Gastrocnemius medialis (tissue), 4 donors: Measurements from ENCODE around the gene MILR1. TPM values are rescaled to one million over a fixed set of nuclear protein-coding genes. Genes with fewer than 3 reads are reported as not detected.
"Not testable (repeated sequence)": the region's sequence is repeated elsewhere in the genome, so short reads cannot be mapped to it uniquely, and the experiment has no call there.

Source experiments
- ATAC-seq, 2 donors: fragments of 150-250 bp; one replicate each; pipeline ENCODE4 v1.9.1; 2016
- DNase-seq, 2 donors: peaks; one replicate each; pipeline ENCODE4 v3.0.0-alpha.2; 2019
- H3K27ac ChIP-seq, 4 donors: fragments of 200-600 bp; sonication (generic); 1 replicate in 1 of 4; 2 replicates in 3 of 4; pipeline ENCODE4 v1.5.1; 2016 to 2018; ENCODE audit warnings: mild to moderate bottlenecking in 2 of 4, moderate library complexity in 1 of 4
- H3K27me3 ChIP-seq, 3 donors: fragments of 200-600 bp; sonication (generic) in 2 of 3; 1 replicate in 1 of 3; 2 replicates in 2 of 3; pipeline versions ENCODE4 v1.5.1 to v1.6.0; 2016 to 2019; ENCODE audit warnings: mild to moderate bottlenecking in 1 of 3, moderate library complexity in 1 of 3
- H3K36me3 ChIP-seq, 2 donors: fragments of 200-600 bp; sonication (generic) in 1 of 2; one replicate each; pipeline ENCODE4 v1.5.1; 2017 to 2018
- H3K4me1 ChIP-seq, 2 donors: fragments of 200-600 bp; sonication (generic) in 1 of 2; one replicate each; pipeline ENCODE4 v1.5.1; 2016 to 2017; ENCODE audit warnings: mild to moderate bottlenecking in 2 of 2
- H3K4me3 ChIP-seq, 4 donors: fragments of 200-600 bp; sonication (generic) in 3 of 4; 1 replicate in 1 of 4; 2 replicates in 3 of 4; pipeline ENCODE4 v1.5.1; 2016 to 2019; ENCODE audit warnings: mild to moderate bottlenecking in 2 of 4
- H3K9me3 ChIP-seq, 3 donors: fragments of 200-600 bp; sonication (generic) in 2 of 3; 1 replicate in 1 of 3; 2 replicates in 2 of 3; pipeline ENCODE4 v1.5.1; 2016 to 2019
- CTCF ChIP-seq, 5 experiments: fragments of 450-650 bp in 3 of 5; fragments of 200-600 bp in 2 of 5; sonication (generic) in 2 of 5; IDR thresholded peaks in 4 of 5; conservative IDR thresholded peaks in 1 of 5; 1 replicate in 4 of 5; 2 replicates in 1 of 5; pipeline ENCODE4 v1.5.1; 2016 to 2019; ENCODE audit warnings: antibody characterized with exemption in 5 of 5, mild to moderate bottlenecking in 3 of 5, moderate library complexity in 3 of 5
- POLR2A ChIP-seq, 2 donors: fragments of 450-650 bp; IDR thresholded peaks; one replicate each; pipeline ENCODE4 v1.6.1; 2017; ENCODE audit warnings: antibody characterized with exemption in 2 of 2, mild to moderate bottlenecking in 2 of 2, moderate library complexity in 2 of 2
- in situ Hi-C, 4 donors: fragments of 200-750 bp; cut with MboI; loops; one replicate each; pipeline versions ENCODE4 v1.15.0 to v1.8.0; 2017; ENCODE audit warnings: low sequenced_read_pairs in 4 of 4
- intact Hi-C: fragments of 100-400 bp; cut with DNase I; formaldehyde crosslinking; loops from one replicate; pipeline ENCODE4 v1.15.1; 2023; ENCODE audit warnings: low total_unique reads
- total RNA-seq, 4 donors: library from RNA; depleted of rRNA; stranded (reverse); fragments of >200 nt; gene quantifications; one replicate each; pipeline versions ENCODE4 v1.1.0 to v1.2.3, GENCODE V29; 2016

MILR1 gene
- total RNA-seq, 4 donors from 2014 or later, result 0.76 to 3.3 (median 2.2) TPM; not detected in 1

- TF ChIP-seq POLR2A (IDR thresholded peaks at IDR 0.05) (no peak), CTCF (IDR thresholded peaks at IDR 0.05 in 4 of 5, conservative IDR thresholded peaks at IDR 0.05 in 1 of 5) (no peak)
- Histone ChIP-seq H3K36me3 (no peaks in the 10 kb centered on the region), H3K9me3 (no peaks in the 10 kb centered on the region), H3K27me3 (peaks cover 0 to 5% (median 0%) of the 10 kb centered on the region in 3 donors), H3K27ac (no peak overlapping the region), H3K4me1 (no peaks in the 10 kb centered on the region), H3K4me3 (no peak overlapping the region)
- ATAC-seq (no peak), DNase-seq (no peak)
- intact Hi-C loops (no loop called here), in situ Hi-C loops (loop anchor here in 1 of 4 donors (25.0 kb wide), 1 partner anchor 519 kb away; the partner anchor contains the start of genes CSHL1 and GH1)
These were observed 17.4 kb upstream of the MILR1 start for GRCh38 chr17:64431534-64431933.

- in situ Hi-C loops (loop anchor here in 1 of 4 donors (25.0 kb wide), 1 partner anchor 526 kb away; the partner anchor contains the start of genes CSHL1 and GH1), intact Hi-C loops (no loop called here)
- no peaks in the 10 kb centered on the region for H3K36me3 ChIP-seq
- H3K27me3 ChIP-seq, result no peaks in the 10 kb centered on the region
- H3K9me3 ChIP-seq, result peaks cover 0 to 8% (median 0%) of the 10 kb centered on the region in 3 donors
- no peak overlapping the region for H3K27ac ChIP-seq
- DNase-seq (no peak), ATAC-seq (no peak)
- no peak for TF ChIP-seq POLR2A (IDR thresholded peaks at IDR 0.05)
- TF ChIP-seq CTCF (IDR thresholded peaks at IDR 0.05 in 4 of 5, conservative IDR thresholded peaks at IDR 0.05 in 1 of 5), result no peak
- no peak overlapping the region for H3K4me3 ChIP-seq
- H3K4me1 ChIP-seq, result no peaks in the 10 kb centered on the region
These were observed 10.9 kb upstream of the MILR1 start for GRCh38 chr17:64437944-64438525.

- H3K27ac ChIP-seq, intact Hi-C loops, H3K27me3 ChIP-seq, H3K4me1 ChIP-seq, DNase-seq, ATAC-seq, H3K4me3 ChIP-seq, H3K36me3 ChIP-seq, H3K9me3 ChIP-seq: not testable (repeated sequence)
- in situ Hi-C loops, result loop anchor here in 1 of 4 donors (25.0 kb wide), 1 partner anchor 527 kb away; the partner anchor contains the start of genes CSHL1 and GH1
These were observed 9.4 kb upstream of the MILR1 start for GRCh38 chr17:64439521-64439920.

GRCh38 chr17:64439956-64440355 lies 9.0 kb upstream of the MILR1 start:
- intact Hi-C loops, result no loop called here
- H3K4me1 ChIP-seq, result no peaks in the 10 kb centered on the region
- no peak overlapping the region for H3K27ac ChIP-seq
- DNase-seq (no peak), ATAC-seq (no peak)
- no peaks in the 10 kb centered on the region for H3K36me3 ChIP-seq
- H3K4me3 ChIP-seq, result no peak overlapping the region
- H3K9me3 ChIP-seq, result peaks cover 0 to 8% (median 0%) of the 10 kb centered on the region in 3 donors
- H3K27me3 ChIP-seq, result no peaks in the 10 kb centered on the region
- TF ChIP-seq CTCF (IDR thresholded peaks at IDR 0.05 in 4 of 5, conservative IDR thresholded peaks at IDR 0.05 in 1 of 5), result no peak
- no peak for TF ChIP-seq POLR2A (IDR thresholded peaks at IDR 0.05)
- in situ Hi-C loops, result loop anchor here in 1 of 4 donors (25.0 kb wide), 1 partner anchor 528 kb away; the partner anchor contains the start of genes CSHL1 and GH1

GRCh38 chr17:64441772-64442540 lies 7.0 kb upstream of the MILR1 start:
- Histone ChIP-seq H3K4me3 (no peak overlapping the region), H3K4me1 (no peaks in the 10 kb centered on the region), H3K27me3 (no peaks in the 10 kb centered on the region), H3K27ac (no peak overlapping the region), H3K36me3 (no peaks in the 10 kb centered on the region), H3K9me3 (peaks cover 0 to 8% (median 0%) of the 10 kb centered on the region in 3 donors)
- peak; percentile 6 to 16 for DNase-seq
- in situ Hi-C loops, result loop anchor here in 1 of 4 donors (25.0 kb wide), 1 partner anchor 530 kb away; the partner anchor contains the start of genes CSHL1 and GH1
- no peak for TF ChIP-seq CTCF (IDR thresholded peaks at IDR 0.05 in 4 of 5, conservative IDR thresholded peaks at IDR 0.05 in 1 of 5)
- no peak for TF ChIP-seq POLR2A (IDR thresholded peaks at IDR 0.05)
- intact Hi-C loops, result no loop called here
- no peak for ATAC-seq
